ENCODE results near the gene SLC7A14. TPM values are rescaled to one million over a fixed set of nuclear protein-coding genes. Genes with fewer than 3 reads are reported as not detected.

Gene SLC7A14
- total RNA-seq, 1 donor from 2014 or later = 0.23 TPM

- no peaks in the 10 kb centered on the region for H3K36me3 Mint-ChIP-seq (ENCODE audit: low read depth, unreplicated experiment)
- TF ChIP-seq CTCF (IDR thresholded peaks at IDR 0.05; ENCODE audit: insufficient read depth, low read depth, low read length) (no peak), EZH2 (IDR thresholded peaks at IDR 0.05; ENCODE audit: insufficient read depth, low read length) (no peak)
- FAIRE-seq = no peak
Observed at GRCh38 chr3:170532573-170532972, 53.3 kb downstream of the SLC7A14 start.

DNA sequence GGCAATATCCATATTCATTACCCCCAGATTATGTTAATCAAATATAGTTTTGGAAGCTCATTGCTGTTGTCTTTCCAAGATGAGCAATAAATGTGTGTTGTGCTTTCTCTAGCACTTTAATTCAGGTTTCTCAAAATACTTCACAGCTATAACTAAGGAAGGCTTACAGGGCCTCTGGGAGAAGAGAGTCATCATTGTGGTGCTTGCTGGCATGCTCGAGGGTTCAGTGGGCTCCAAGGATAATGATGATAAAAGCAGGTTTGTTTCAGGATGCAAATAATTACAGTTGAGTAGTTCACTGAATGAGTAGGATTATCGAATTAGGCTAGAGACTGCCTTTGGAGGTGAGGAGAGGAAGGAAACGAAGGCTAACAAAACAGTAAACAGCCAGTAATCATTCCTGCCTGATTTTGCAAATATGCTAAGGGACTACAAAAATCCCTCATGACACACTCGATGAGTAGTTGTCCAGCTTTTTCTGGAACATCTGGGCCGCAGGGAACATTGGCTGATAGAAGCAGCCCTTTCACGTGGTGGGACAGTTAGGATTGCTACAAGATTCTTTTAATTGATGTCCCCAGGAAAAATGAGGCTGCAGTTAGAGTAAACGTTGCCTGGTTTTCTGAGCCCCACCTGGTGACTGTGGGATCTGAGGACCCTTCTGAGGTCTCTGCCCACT lies 54.1 kb downstream of the SLC7A14 start:
- TF ChIP-seq EZH2 (IDR thresholded peaks at IDR 0.05; ENCODE audit: insufficient read depth, low read length) (no peak), CTCF (IDR thresholded peaks at IDR 0.05; ENCODE audit: insufficient read depth, low read depth, low read length) (no peak)
- no peaks in the 10 kb centered on the region for H3K79me2 ChIP-seq (ENCODE audit: insufficient read depth, low read length)
- Mint-ChIP-seq H3K9me3 (ENCODE audit: unreplicated experiment) (peaks cover 6% of the 10 kb centered on the region), H3K4me3 (ENCODE audit: unreplicated experiment) (no peak overlapping the region), H3K4me1 (ENCODE audit: low read depth, unreplicated experiment) (no peaks in the 10 kb centered on the region), H3K27ac (ENCODE audit: unreplicated experiment) (no peak overlapping the region), H3K27me3 (ENCODE audit: low read depth, unreplicated experiment) (peaks cover 46% of the 10 kb centered on the region), H3K36me3 (ENCODE audit: low read depth, unreplicated experiment) (no peaks in the 10 kb centered on the region)
- H3K9ac ChIP-seq (ENCODE audit: low read length) = no peak overlapping the region
- no peaks in the 10 kb centered on the region for H3K27me3 ChIP-seq (ENCODE audit: insufficient read depth, low read length)
- H3K27ac ChIP-seq (ENCODE audit: low read depth, low read length) = no peak overlapping the region
- H3K9me3 ChIP-seq (ENCODE audit: insufficient read depth, low read depth, low read length) = no peaks in the 10 kb centered on the region
- H3K36me3 ChIP-seq (ENCODE audit: insufficient read depth, low read length) = no peaks in the 10 kb centered on the region
- H3K4me3 ChIP-seq (ENCODE audit: insufficient read depth, low read depth, low read length) = no peak overlapping the region
- no peaks in the 10 kb centered on the region for H4K20me1 ChIP-seq (ENCODE audit: insufficient read depth, low read length)
- no peak for DNase-seq (ENCODE audit: low read depth)
- no peaks in the 10 kb centered on the region for H3K4me1 ChIP-seq (ENCODE audit: insufficient read depth, low read length)
- no peak overlapping the region for H3K4me2 ChIP-seq (ENCODE audit: low read length)
- FAIRE-seq = no peak
- H2AFZ ChIP-seq (ENCODE audit: low read depth, low read length) = no peak overlapping the region

More at GRCh38 chr3:170532573-170532972, 53.3 kb downstream of the SLC7A14 start:
- Histone ChIP-seq H3K9ac (ENCODE audit: low read length) (no peak overlapping the region), H3K4me1 (ENCODE audit: insufficient read depth, low read length) (no peaks in the 10 kb centered on the region), H3K4me2 (ENCODE audit: low read length) (no peak overlapping the region), H3K4me3 (ENCODE audit: insufficient read depth, low read depth, low read length) (no peak overlapping the region), H3K27me3 (ENCODE audit: insufficient read depth, low read length) (no peaks in the 10 kb centered on the region), H2AFZ (ENCODE audit: low read depth, low read length) (no peak overlapping the region), H4K20me1 (ENCODE audit: insufficient read depth, low read length) (no peaks in the 10 kb centered on the region), H3K9me3 (ENCODE audit: insufficient read depth, low read depth, low read length) (no peaks in the 10 kb centered on the region), H3K36me3 (ENCODE audit: insufficient read depth, low read length) (no peaks in the 10 kb centered on the region), H3K27ac (ENCODE audit: low read depth, low read length) (no peak overlapping the region), H3K79me2 (ENCODE audit: insufficient read depth, low read length) (no peaks in the 10 kb centered on the region)
- H3K9me3 Mint-ChIP-seq (ENCODE audit: unreplicated experiment) = peaks cover 6% of the 10 kb centered on the region
- H3K4me1 Mint-ChIP-seq (ENCODE audit: low read depth, unreplicated experiment) = no peaks in the 10 kb centered on the region
- H3K4me3 Mint-ChIP-seq (ENCODE audit: unreplicated experiment) = no peak overlapping the region
- H3K27ac Mint-ChIP-seq (ENCODE audit: unreplicated experiment) = no peak overlapping the region
- DNase-seq (ENCODE audit: low read depth) = no peak
- H3K27me3 Mint-ChIP-seq (ENCODE audit: low read depth, unreplicated experiment) = peaks cover 51% of the 10 kb centered on the region

- no peaks in the 10 kb centered on the region for H3K9me3 ChIP-seq (ENCODE audit: insufficient read depth, low read depth, low read length)
- H3K9ac ChIP-seq (ENCODE audit: low read length) = no peak overlapping the region
- H3K4me3 ChIP-seq (ENCODE audit: insufficient read depth, low read depth, low read length) = no peak overlapping the region
- Mint-ChIP-seq H3K4me1 (ENCODE audit: low read depth, unreplicated experiment) (no peaks in the 10 kb centered on the region), H3K36me3 (ENCODE audit: low read depth, unreplicated experiment) (no peaks in the 10 kb centered on the region), H3K4me3 (ENCODE audit: unreplicated experiment) (no peak overlapping the region), H3K27me3 (ENCODE audit: low read depth, unreplicated experiment) (peaks cover 41% of the 10 kb centered on the region), H3K27ac (ENCODE audit: unreplicated experiment) (no peak overlapping the region), H3K9me3 (ENCODE audit: unreplicated experiment) (peaks cover 6% of the 10 kb centered on the region)
- TF ChIP-seq EZH2 (IDR thresholded peaks at IDR 0.05; ENCODE audit: insufficient read depth, low read length) (no peak), CTCF (IDR thresholded peaks at IDR 0.05; ENCODE audit: insufficient read depth, low read depth, low read length) (no peak)
- no peak overlapping the region for H3K4me2 ChIP-seq (ENCODE audit: low read length)
- FAIRE-seq (no peak), DNase-seq (ENCODE audit: low read depth) (no peak)
- H3K4me1 ChIP-seq (ENCODE audit: insufficient read depth, low read length) = no peaks in the 10 kb centered on the region
- no peak overlapping the region for H3K27ac ChIP-seq (ENCODE audit: low read depth, low read length)
- no peaks in the 10 kb centered on the region for H4K20me1 ChIP-seq (ENCODE audit: insufficient read depth, low read length)
- H3K27me3 ChIP-seq (ENCODE audit: insufficient read depth, low read length) = no peaks in the 10 kb centered on the region
- H3K36me3 ChIP-seq (ENCODE audit: insufficient read depth, low read length) = no peaks in the 10 kb centered on the region
- H3K79me2 ChIP-seq (ENCODE audit: insufficient read depth, low read length) = no peaks in the 10 kb centered on the region
- H2AFZ ChIP-seq (ENCODE audit: low read depth, low read length) = no peak overlapping the region
Observed at GRCh38 chr3:170531054-170531453, 54.8 kb downstream of the SLC7A14 start.
